Ovary (tissue), 3 donors: ENCODE results near the gene DSC2.

Experiments used
- CTCF ChIP-seq, 3 donors: fragments of 450-650 bp in 2 of 3; fragments of 200-600 bp in 1 of 3; IDR thresholded peaks; one replicate each; pipeline versions ENCODE4 v1.5.1 to v1.8.0; 2016 to 2022; ENCODE audit warnings: antibody characterized with exemption in 3 of 3, mild to moderate bottlenecking in 1 of 3
- EP300 ChIP-seq: sonication (generic); formaldehyde crosslinking; IDR thresholded peaks from one replicate; pipeline ENCODE4 v1.6.1; 2017; ENCODE audit warnings: antibody characterized with exemption
- POLR2A ChIP-seq: fragments of 450-650 bp; IDR thresholded peaks from one replicate; pipeline ENCODE4 v1.6.1; 2017; ENCODE audit warnings: antibody characterized with exemption, mild to moderate bottlenecking, moderate library complexity
- donor health status: DM: no; HTN: no; CAD: no.

- TF ChIP-seq CTCF (IDR thresholded peaks at IDR 0.05) (no peak), POLR2A (no peak), EP300 (no peak)
These were observed 817 bp downstream of the DSC2 start for GRCh38 chr18:31101183-31102024.
